HG02571 (cell line): ENCODE data around the gene RILPL2.
"Not testable (repeated sequence)": the region's sequence is repeated elsewhere in the genome, so short reads cannot be mapped to it uniquely, and the experiment has no call there.

Source experiments
- ATAC-seq: cut with Tn5 transposase; IDR thresholded peaks from one replicate; pipeline ENCODE4 v1.9.1; 2021; ENCODE audit warnings: mild to moderate bottlenecking, moderate library complexity; ENCODE audit not compliant: unreplicated experiment

The RILPL2 gene

GRCh38 chr12:123450636-123451035 lies 14.2 kb upstream of the RILPL2 start:
- ATAC-seq: no peak

- no peak for ATAC-seq
These were observed 13.4 kb upstream of the RILPL2 start for GRCh38 chr12:123449856-123450255.

DNA sequence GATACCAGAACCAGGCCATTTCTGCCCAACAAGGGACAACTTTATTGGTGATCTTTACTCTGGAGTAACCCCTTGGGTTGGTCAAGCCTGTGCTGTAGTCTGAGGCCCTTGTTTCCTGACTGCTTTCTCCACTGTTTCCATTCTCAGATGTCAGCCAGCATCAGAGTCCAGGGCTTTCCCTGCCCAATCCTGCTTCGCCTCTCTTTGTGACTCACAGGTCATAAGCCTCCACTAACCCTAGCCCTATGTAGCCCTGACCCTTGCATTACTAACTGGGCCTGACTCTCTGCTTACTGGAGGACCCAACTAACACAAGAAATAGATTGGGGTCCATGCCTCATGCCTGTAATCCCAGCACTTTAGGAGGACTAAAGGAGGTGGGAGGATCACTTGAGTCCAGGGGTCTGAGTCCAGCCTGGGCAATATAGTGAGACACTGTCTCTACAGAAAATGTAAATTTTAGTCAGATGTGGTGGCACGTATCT lies 12.8 kb upstream of the RILPL2 start:
- no peak for ATAC-seq

DNA sequence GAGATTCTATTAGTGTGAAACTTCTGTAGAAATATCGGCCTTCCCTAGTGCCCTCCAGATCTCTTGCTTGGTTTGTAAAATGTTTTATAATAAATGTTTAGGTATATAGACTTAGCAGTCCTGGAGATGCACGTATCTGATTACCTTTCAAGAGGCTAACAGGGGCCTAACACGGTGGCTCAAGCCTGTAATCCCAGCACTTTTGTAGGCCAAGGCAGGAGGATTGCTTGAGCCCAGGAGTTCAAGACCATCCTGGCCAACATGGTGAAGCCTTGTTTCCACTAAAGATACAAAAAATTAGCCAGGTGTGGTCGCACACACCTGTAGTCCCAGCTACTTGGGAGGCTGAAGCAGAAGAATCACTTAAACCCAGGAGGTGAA lies 9.8 kb upstream of the RILPL2 start:
- no peak for ATAC-seq

GRCh38 chr12:123445388-123446332 lies 9.2 kb upstream of the RILPL2 start:
- ATAC-seq: no peak

GRCh38 chr12:123444092-123445026 lies 7.9 kb upstream of the RILPL2 start:
- ATAC-seq: no peak

DNA sequence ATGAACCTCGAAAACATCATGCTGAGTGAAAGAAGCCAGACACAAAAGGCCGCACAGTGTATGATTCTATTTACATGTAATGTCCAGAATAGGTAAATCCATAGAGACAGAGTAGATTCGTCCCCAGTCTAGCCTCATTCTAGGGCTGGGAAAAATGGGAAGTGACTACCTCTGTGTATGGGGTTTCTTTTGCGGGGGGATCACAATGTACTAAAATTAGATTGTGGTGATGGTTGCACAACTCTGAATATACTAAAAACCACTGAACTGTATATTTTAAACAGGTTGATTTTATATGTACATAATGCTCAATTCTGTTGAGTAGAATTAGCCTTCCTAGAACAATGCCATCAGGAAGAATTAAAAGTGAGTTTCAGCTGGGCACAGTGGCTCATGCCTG lies 6.3 kb upstream of the RILPL2 start:
- no peak for ATAC-seq

DNA sequence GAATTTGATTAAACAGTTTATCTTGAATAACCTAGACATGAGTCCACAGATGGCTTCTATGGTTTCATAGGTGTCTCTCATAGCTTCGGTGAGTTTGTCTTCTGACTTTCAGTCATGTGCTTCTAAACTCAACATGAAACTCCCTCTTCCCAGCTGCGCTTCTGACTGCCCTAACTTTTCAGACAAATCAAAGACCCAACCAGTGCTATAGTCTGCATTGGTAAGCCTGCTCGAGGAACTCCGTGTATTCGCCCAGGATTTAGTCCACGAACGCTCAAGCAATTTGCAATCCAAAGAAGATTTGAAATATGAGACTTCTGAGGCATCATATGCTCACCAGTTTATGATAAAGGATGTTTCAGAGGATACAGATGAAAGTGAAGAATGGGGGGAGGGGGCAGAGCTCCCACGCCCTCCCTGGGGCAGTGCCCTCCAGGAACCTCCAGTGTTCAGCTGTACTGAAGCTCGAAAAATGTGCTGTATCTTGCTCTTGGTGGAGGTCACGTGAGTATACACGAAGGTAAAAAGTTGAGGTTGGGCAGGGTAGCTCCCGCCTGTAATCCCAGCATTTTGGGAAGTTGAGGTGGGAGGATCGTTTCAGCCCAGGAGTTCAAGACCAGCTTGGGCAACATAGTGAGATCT lies 5.2 kb upstream of the RILPL2 start:
- no peak for ATAC-seq

- no peak for ATAC-seq
These were observed 858 bp downstream of the RILPL2 start for GRCh38 chr12:123435636-123436016.

GRCh38 chr12:123433615-123434014 lies 2.9 kb downstream of the RILPL2 start:
- ATAC-seq: no peak

- ATAC-seq: not testable (repeated sequence)
These were observed 4.3 kb downstream of the RILPL2 start for GRCh38 chr12:123431951-123432817.

GRCh38 chr12:123429101-123429500 lies 7.4 kb downstream of the RILPL2 start:
- not testable (repeated sequence) for ATAC-seq

- ATAC-seq: no peak
These were observed 7.9 kb downstream of the RILPL2 start for GRCh38 chr12:123428591-123428990.

- ATAC-seq: peak; percentile 87
These were observed 9.3 kb downstream of the RILPL2 start for GRCh38 chr12:123427036-123427769.

DNA sequence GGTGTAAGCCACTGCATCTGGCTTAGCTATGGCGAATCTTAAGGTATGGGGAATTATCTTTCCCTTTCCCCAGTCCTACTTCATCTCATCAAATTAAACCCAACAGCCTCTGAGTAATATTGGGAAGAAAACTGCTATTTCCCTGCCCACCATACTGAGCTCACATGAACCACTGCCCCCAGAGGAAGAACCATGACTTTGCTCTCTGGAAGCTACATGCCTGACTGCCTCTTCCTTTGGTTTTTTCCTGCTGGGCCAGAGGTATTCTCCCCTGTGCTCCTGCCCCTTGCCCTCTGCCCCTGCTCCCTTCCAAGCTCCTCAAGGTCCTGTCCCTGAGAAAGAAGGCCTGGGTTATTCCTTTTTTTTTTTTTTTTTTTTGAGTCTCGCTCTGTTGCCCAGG lies 15.2 kb downstream of the RILPL2 start:
- ATAC-seq: no peak

- ATAC-seq: no peak
These were observed 26.5 kb downstream of the RILPL2 start for GRCh38 chr12:123410041-123410412.

DNA sequence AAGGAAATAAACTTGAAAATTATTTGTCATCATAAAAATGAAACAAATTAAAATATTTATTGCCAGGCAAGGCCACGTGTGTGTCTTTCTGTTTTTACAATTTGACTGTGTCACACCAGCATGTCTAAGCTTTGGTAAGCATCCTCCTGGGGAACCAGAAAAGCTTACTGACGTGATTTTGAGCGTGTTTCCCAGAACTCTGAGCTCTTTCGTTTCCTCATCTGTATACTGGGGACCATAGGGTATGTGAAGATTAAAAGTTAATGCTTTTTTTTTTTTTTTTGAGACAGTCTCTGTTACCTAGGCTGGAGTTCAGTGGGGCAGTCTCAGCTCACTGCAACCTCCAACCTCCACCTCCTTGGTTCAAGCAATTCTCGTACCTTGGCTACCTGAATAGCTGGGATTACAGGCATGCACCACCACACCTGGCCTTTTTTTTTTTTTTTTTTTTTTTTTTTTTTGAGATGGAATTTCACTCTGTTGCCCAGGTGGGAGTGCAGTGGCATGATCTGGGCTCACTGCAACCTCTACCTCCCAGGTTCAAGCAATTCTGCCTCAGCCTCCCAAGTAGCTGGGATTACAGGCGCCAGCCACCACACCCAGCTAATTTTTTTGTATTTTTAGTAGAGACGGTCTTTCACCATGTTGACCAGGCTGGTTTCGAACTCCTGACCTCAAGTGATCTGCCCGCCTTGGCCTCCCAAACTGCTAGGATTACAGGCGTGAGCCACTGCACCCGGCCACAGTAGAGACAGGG lies 27.0 kb downstream of the RILPL2 start:
- ATAC-seq: not testable (repeated sequence)

GRCh38 chr12:123408619-123409018 lies 27.9 kb downstream of the RILPL2 start:
- ATAC-seq: not testable (repeated sequence)

DNA sequence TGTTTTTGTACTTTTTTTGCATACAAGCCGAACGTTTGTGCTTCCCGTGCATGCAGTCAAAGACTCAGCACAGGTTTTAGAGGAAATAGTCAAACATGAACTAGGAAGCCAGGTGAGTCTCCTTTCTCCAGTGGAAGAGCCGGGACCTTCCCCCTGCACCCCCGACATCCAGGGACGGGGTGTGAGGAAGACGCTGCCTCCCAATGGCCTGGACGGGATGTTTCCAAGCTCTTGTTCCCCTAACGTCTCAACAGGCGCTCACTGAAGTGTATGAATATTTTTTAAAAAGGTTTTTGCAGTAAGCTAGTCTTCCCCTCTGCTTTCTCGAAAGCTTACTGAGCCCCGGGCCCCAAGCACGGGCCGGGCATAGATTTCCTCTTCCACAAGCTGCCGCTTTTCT lies 28.6 kb downstream of the RILPL2 start:
- not testable (repeated sequence) for ATAC-seq
